Kidney epithelial cell (primary cell): ENCODE data around the gene MYH2. TPM values are rescaled to one million over a fixed set of nuclear protein-coding genes. Genes with fewer than 3 reads are reported as not detected.

Source experiments
- DNase-seq: peaks from one replicate; pipeline ENCODE4 v3.0.0-alpha.2; 2010; ENCODE audit warnings: low read depth
- H3K27me3 ChIP-seq: 2 replicates; pipeline ENCODE4 v1.6.0; 2011; ENCODE audit warnings: low read length; ENCODE audit not compliant: control insufficient read depth, insufficient read depth
- H3K36me3 ChIP-seq: 2 replicates; pipeline ENCODE4 v1.5.1; 2011; ENCODE audit warnings: low read length; ENCODE audit not compliant: control insufficient read depth, insufficient read depth
- H3K4me3 ChIP-seq: 2 replicates; pipeline ENCODE4 v1.5.1; 2011; ENCODE audit warnings: low read depth, mild to moderate bottlenecking, control low read depth, low read length
- total RNA-seq: library from RNA; depleted of rRNA; stranded (reverse); fragments of >200 nt; gene quantifications from 2 replicates; pipeline ENCODE4 v1.2.3, GENCODE V29; 2015
- TF ChIP-seq, protein P1 (sequence below): IDR thresholded peaks from 2 replicates; pipeline ENCODE4 v1.5.1; 2011; ENCODE audit warnings: mild to moderate bottlenecking, moderate library complexity, low read length, control low read depth, inconsistent platforms; ENCODE audit not compliant: insufficient read depth, poor library complexity, severe bottlenecking

The MYH2 gene
- total RNA-seq, 1 donor from 2014 or later = not detected

DNA sequence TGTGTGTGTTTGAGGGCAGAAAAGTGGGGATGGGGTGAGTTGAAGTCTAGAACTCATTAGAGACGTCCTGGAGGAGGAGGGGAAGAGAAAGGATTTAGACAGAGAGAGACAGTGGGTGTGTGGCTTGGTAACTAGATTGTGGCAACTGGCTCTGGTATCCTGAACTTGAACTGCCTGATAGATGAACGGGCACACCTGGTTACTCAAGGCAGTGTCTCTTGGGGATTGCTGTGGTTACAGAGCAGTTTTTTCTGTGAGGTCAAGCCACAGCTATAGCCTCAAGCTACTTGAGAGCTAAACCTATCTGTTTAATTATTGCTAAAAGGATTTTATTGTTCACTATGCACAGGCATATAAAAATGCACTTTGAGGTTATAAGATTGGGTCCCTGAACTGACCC is 29.8 kb upstream of the MYH2 start:
- no peak for DNase-seq
- Histone ChIP-seq H3K4me3 (no peak overlapping the region), H3K36me3 (no peaks in the 10 kb centered on the region), H3K27me3 (no peaks in the 10 kb centered on the region)
- TF ChIP-seq, protein P1, sequence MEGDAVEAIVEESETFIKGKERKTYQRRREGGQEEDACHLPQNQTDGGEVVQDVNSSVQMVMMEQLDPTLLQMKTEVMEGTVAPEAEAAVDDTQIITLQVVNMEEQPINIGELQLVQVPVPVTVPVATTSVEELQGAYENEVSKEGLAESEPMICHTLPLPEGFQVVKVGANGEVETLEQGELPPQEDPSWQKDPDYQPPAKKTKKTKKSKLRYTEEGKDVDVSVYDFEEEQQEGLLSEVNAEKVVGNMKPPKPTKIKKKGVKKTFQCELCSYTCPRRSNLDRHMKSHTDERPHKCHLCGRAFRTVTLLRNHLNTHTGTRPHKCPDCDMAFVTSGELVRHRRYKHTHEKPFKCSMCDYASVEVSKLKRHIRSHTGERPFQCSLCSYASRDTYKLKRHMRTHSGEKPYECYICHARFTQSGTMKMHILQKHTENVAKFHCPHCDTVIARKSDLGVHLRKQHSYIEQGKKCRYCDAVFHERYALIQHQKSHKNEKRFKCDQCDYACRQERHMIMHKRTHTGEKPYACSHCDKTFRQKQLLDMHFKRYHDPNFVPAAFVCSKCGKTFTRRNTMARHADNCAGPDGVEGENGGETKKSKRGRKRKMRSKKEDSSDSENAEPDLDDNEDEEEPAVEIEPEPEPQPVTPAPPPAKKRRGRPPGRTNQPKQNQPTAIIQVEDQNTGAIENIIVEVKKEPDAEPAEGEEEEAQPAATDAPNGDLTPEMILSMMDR = no peak

DNA sequence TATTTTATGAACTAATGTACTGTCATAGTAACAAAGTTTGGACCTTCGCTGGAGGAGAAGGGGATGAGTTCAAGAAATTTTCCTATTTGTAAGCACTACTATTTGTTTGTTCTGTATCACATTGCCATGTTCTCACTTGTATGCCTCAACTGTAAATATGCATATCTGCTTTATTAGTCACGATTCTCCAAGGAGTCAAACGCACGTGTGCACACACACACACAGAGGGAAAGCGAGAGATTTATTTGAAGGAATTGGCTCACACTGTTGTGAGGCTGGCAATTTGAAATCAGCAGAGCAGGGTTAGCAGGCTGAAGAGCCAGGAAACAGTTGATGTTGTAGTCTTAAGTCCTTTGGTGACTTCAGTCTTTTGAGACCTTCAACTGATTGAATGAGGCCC is 24.9 kb upstream of the MYH2 start:
- Histone ChIP-seq H3K36me3 (no peaks in the 10 kb centered on the region), H3K4me3 (no peak overlapping the region), H3K27me3 (no peaks in the 10 kb centered on the region)
- TF ChIP-seq, protein P1 = no peak
- DNase-seq = no peak

GRCh38 chr17:10563991-10564660 is 14.7 kb upstream of the MYH2 start:
- H3K36me3 ChIP-seq = no peaks in the 10 kb centered on the region
- DNase-seq = no peak
- H3K27me3 ChIP-seq = no peaks in the 10 kb centered on the region
- TF ChIP-seq, protein P1 = no peak
- no peak overlapping the region for H3K4me3 ChIP-seq

GRCh38 chr17:10558049-10558448 is 8.6 kb upstream of the MYH2 start:
- no peak for DNase-seq

GRCh38 chr17:10557422-10557821 is 8.0 kb upstream of the MYH2 start:
- H3K36me3 ChIP-seq = no peaks in the 10 kb centered on the region
- no peak for DNase-seq
- no peak overlapping the region for H3K4me3 ChIP-seq
- no peaks in the 10 kb centered on the region for H3K27me3 ChIP-seq
- TF ChIP-seq, protein P1 = no peak

More at GRCh38 chr17:10558049-10558448, 8.6 kb upstream of the MYH2 start:
- Histone ChIP-seq H3K36me3 (no peaks in the 10 kb centered on the region), H3K4me3 (no peak overlapping the region), H3K27me3 (no peaks in the 10 kb centered on the region)
- TF ChIP-seq, protein P1 = no peak

DNA sequence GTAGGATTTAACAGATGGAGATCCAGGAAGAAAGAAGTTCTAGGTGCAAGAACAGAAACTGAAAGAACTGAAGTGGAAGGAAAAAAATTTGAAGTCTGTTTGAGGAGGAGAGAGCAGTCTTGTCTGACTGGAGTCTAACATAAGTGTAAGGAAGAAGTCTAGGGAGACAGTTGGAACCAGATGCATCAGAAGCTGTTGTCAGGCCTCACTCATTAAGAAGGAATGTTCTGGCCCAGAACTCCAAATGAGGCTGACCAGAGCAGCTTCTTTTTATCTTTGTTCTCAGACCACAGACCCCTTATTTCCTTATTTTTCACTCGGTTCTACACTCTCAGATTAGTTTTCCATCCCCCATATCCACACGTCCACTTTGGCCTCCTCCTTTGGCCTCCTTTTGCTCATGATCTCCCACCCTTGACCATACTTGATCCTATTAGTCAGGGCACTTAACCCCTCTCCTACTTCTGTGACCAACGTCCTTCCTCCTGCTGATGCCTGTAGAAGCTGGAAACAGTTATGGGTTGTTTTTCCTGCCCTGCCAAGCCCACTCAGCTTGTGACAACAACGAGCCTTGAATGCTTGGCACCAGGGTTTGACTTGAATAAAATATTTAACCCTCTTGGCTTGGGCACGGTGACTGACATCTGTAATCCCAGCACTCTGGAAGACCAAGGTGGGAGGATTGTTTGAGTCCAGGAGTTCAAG is 7.0 kb upstream of the MYH2 start:
- no peak for DNase-seq
- TF ChIP-seq, protein P1 = no peak

More for the DNA sequence above, 7.0 kb upstream of the MYH2 start:
- no peaks in the 10 kb centered on the region for H3K27me3 ChIP-seq
- H3K36me3 ChIP-seq = no peaks in the 10 kb centered on the region
- no peak overlapping the region for H3K4me3 ChIP-seq
